ENCODE measurements around the gene MFSD2B.

Gene MFSD2B

GRCh38 chr2:24052951-24053350 is 43.1 kb downstream of the MFSD2B start:
- no peak for DNase-seq

GRCh38 chr2:24054366-24055010 is 44.6 kb downstream of the MFSD2B start:
- DNase-seq: no peak

DNA sequence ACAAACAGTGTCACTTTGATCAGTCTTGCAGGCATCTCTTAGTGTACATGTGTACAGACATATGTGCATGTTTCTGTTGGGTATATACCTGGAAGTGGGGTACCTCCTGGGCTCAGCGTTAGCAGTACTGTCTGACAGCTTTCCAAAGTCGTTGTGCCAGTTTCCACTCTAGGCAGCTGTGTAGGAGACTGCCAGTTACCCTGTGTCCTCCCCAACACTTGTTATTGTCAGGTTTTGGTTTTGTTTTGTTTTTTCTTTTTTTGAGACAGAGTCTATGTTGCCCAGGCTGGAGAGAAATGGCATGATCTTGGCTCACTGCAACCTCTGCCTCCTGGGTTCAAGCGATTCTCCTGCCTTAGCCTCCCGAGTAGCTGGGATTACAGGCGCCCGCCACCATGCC is 45.9 kb downstream of the MFSD2B start:
- no peak for DNase-seq

DNA sequence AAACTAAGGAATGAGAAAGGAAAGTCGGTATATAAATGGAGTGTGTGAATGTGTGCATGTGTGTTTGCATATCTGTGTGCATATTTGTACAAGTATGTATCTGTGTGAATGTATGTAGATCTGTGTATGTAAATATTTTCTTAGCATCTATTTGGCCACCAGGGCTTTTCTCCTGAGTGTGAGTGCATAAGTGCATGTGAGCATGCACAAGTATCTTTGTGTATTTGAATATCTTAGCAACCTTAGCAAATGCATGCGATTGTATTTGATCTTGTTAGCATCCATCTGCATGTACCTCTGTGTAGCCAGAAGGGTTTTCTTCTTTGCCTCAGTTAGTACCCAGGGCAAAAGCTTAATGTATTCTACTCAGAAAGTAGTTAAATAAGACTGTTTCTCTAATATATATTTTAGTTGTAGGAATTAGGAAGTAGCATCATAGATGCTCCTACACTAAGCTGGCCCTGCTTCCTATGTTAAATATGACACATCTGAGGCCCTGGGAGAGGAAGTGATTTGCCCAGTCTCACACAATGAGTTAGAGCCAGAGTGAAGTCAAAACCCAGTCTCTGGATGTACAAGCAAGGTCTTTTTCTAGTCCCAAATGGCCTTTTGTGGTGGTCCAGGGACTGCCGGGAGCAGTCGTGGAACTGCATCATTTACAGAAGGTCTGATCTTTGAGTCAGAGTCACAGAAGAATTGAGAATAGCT is 48.8 kb downstream of the MFSD2B start:
- DNase-seq: no peak

GRCh38 chr2:24065341-24065740 is 55.5 kb downstream of the MFSD2B start:
- DNase-seq: no peak

DNA sequence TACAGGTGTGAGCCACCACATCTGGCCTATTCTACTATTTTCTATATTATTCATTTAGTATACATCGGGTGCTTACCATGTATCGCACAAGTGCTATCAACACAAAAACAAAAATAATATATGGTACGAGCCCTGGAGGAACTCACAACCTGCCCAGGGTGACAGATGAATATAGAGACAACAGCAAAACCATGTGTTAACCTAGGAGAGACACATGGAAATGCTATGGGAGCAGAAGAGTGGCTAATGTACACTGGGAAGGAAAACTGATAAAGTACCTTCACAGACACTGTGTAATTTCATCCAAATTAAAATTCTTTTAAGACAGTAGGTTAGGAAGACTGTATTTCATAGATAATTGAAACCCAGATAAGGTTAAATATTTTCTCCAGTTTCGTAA is 62.4 kb downstream of the MFSD2B start:
- DNase-seq: no peak

DNA sequence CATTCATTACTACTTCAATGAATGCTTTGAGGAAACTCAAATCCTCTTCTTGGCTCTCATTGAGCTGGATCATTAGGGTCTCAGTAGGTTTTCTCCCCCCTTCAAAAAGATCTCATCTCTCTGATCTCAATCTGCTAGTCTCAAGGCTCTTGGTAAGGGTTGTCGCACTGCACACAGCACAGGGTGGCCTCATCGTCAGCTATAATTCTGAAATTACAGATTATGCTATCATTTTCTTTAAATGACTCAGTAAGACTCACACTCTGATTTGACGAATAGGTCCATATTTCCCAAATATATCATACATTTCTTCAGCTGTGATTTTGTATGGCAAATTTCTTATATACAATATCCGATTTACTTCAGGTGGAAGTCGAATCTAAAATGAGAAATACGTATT is 63.9 kb downstream of the MFSD2B start:
- DNase-seq: no peak

DNA sequence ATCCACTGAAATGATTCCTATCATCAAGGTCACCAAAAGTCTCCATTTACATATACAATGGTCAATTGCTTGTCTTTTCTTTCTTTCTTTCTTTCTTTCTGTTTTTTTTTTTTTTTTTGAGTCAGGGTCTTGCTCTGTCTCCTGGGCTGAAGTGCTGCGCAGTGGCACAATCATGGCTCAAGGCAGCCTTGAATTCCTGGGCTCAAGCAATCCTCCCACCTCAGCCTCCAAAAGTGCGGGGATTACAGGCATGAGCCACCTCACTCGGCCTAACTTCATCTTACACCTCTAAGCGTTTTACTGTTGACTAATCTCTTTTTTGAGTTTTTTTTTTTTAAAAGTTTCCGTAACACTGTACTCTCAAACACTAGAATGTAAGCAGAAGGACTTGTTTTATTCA is 65.4 kb downstream of the MFSD2B start:
- no peak for DNase-seq

All from activated gamma-delta T cell (primary cell).